ENCODE measurements around the gene POLRMT.

POLRMT gene

GRCh38 chr19:663682-664117 lies 30.4 kb upstream of the POLRMT start:
- peaks cover 9% of the 10 kb centered on the region for H3K4me1 ChIP-seq (ENCODE audit: control insufficient read depth, insufficient read depth, low read length)
- ChIA-PET POLR2A (interaction anchor here (0.6 to 1.5 kb wide), 8 partner anchors 9 to 320 kb away, joined by 3 to 8 read pairs (median 4); partner anchors contain the start of gene WDR18), CTCF (interaction anchor here (0.6 to 1.5 kb wide), 7 partner anchors 67 to 109 kb away, joined by 3 to 9 read pairs (median 3); no protein-coding TSS in a partner anchor)
- H3K9me3 ChIP-seq (ENCODE audit: control insufficient read depth, insufficient read depth, low read depth, low read length): no peaks in the 10 kb centered on the region
- peak overlapping the region; percentile 46 for H3K4me3 ChIP-seq (ENCODE audit: low read depth, low read length)
- TF ChIP-seq ZNF600 (tag by site-specific recombination; IDR thresholded peaks at IDR 0.05): peak; percentile 82; the same call in 1 of the 2 replicates
- no peak for TF ChIP-seq ZNF423 (tag by site-specific recombination; IDR thresholded peaks at IDR 0.05)
- peak overlapping the region; percentile 45; the same call in 1 of the 2 replicates for H3K27ac ChIP-seq (ENCODE audit: extremely low read depth, low read depth, low read length)
- H3K36me3 ChIP-seq (ENCODE audit: control insufficient read depth in 2 of 2, insufficient read depth in 1 of 2, low read length in 2 of 2): peaks cover 0 to 22% of the 10 kb centered on the region in 2 experiments; a peak in 1 of 3 replicates

GRCh38 chr19:662962-663681 lies 29.8 kb upstream of the POLRMT start, which contains the start of gene RNF126:
Gene RNF126, minus strand, starts transcription at chr19:663214. Its CDS starts 93 bp downstream, at chr19:663121.
- peaks cover 0 to 27% of the 10 kb centered on the region in 2 experiments; a peak in 1 of 3 replicates for H3K36me3 ChIP-seq (ENCODE audit: control insufficient read depth in 2 of 2, insufficient read depth in 1 of 2, low read length in 2 of 2)
- POLR2A ChIA-PET: interaction anchor here (0.5 to 1.5 kb wide), 12 partner anchors 8 to 1805 kb away, joined by 3 to 8 read pairs (median 4); partner anchors contain the start of gene WDR18
- peaks cover 9% of the 10 kb centered on the region for H3K4me1 ChIP-seq (ENCODE audit: control insufficient read depth, insufficient read depth, low read length)
- peak within 1 kb of the TSS; percentile 86 for H3K4me3 ChIP-seq (ENCODE audit: low read depth, low read length)
- CTCF ChIA-PET: interaction anchor here (0.7 to 1.5 kb wide), 6 partner anchors 71 to 109 kb away, joined by 3 to 9 read pairs (median 3); no protein-coding TSS in a partner anchor
- H3K27ac ChIP-seq (ENCODE audit: extremely low read depth, low read depth, low read length): peak within 1 kb of the TSS; percentile 94
- no peaks in the 10 kb centered on the region for H3K9me3 ChIP-seq (ENCODE audit: control insufficient read depth, insufficient read depth, low read depth, low read length)
- TF ChIP-seq ZXDB (tag by site-specific recombination; IDR thresholded peaks at IDR 0.05) (0 out of 2 replicates have a peak, but pooled peaks have one; percentile 27), IKZF3 (tag by site-specific recombination; IDR thresholded peaks at IDR 0.05) (no peak), KLF16 (tag by site-specific recombination; IDR thresholded peaks at IDR 0.05) (0 out of 2 replicates have a peak, but pooled peaks have one; percentile 39), SP7 (tag by site-specific recombination; IDR thresholded peaks at IDR 0.05) (peak; percentile 19; the same call in 1 of the 2 replicates), HOXC10 (CRISPR knock-in tag; IDR thresholded peaks at IDR 0.05) (0 out of 2 replicates have a peak, but pooled peaks have one; percentile 64), ZNF335 (tag by site-specific recombination; conservative IDR thresholded peaks at IDR 0.05) (peak; percentile 41), KLF9 (tag by site-specific recombination; IDR thresholded peaks at IDR 0.05; ENCODE audit: low read depth) (peak; percentile 81), SP2 (tag by site-specific recombination; IDR thresholded peaks at IDR 0.05) (peak; percentile 71), ZNF629 (tag by site-specific recombination; IDR thresholded peaks at IDR 0.05) (0 out of 2 replicates have a peak, but pooled peaks have one; percentile 27), ZNF791 (tag by site-specific recombination; IDR thresholded peaks at IDR 0.05) (no peak), ZBTB8A (tag by site-specific recombination; IDR thresholded peaks at IDR 0.05) (peak; percentile 65), SP3 (tag by site-specific recombination; IDR thresholded peaks at IDR 0.05) (peak; percentile 68), GLIS1 (tag by site-specific recombination; IDR thresholded peaks at IDR 0.05) (0 out of 2 replicates have a peak, but pooled peaks have one; percentile 7), KLF8 (tag by site-specific recombination; IDR thresholded peaks at IDR 0.05) (peak; percentile 89), KLF10 (tag by site-specific recombination; IDR thresholded peaks at IDR 0.05) (peak; percentile 41; the same call in 1 of the 2 replicates), PATZ1 (tag by site-specific recombination; IDR thresholded peaks at IDR 0.05) (peak; percentile 69), KLF7 (tag by site-specific recombination; IDR thresholded peaks at IDR 0.05; ENCODE audit: borderline replicate concordance) (0 out of 2 replicates have a peak, but pooled peaks have one; percentile 44), ZFP41 (tag by site-specific recombination; IDR thresholded peaks at IDR 0.05; ENCODE audit: borderline replicate concordance) (no peak), KLF1 (tag by site-specific recombination; IDR thresholded peaks at IDR 0.05) (peak; percentile 31; the same call in 1 of the 2 replicates), ZNF2 (tag by site-specific recombination; IDR thresholded peaks at IDR 0.05) (0 out of 2 replicates have a peak, but pooled peaks have one; percentile 37), ZNF76 (tag by site-specific recombination; IDR thresholded peaks at IDR 0.05; ENCODE audit: borderline replicate concordance, low read depth) (no peak), ZSCAN23 (tag by site-specific recombination; IDR thresholded peaks at IDR 0.05) (no peak), ZNF239 (tag by site-specific recombination; IDR thresholded peaks at IDR 0.05) (no peak), ZBTB10 (tag by site-specific recombination; IDR thresholded peaks at IDR 0.05) (0 out of 2 replicates have a peak, but pooled peaks have one; percentile 17)
- TF ChIP-seq, protein P1, sequence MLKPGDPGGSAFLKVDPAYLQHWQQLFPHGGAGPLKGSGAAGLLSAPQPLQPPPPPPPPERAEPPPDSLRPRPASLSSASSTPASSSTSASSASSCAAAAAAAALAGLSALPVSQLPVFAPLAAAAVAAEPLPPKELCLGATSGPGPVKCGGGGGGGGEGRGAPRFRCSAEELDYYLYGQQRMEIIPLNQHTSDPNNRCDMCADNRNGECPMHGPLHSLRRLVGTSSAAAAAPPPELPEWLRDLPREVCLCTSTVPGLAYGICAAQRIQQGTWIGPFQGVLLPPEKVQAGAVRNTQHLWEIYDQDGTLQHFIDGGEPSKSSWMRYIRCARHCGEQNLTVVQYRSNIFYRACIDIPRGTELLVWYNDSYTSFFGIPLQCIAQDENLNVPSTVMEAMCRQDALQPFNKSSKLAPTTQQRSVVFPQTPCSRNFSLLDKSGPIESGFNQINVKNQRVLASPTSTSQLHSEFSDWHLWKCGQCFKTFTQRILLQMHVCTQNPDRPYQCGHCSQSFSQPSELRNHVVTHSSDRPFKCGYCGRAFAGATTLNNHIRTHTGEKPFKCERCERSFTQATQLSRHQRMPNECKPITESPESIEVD (tag by site-specific recombination; IDR thresholded peaks at IDR 0.05): no peak
